GM12878 (cell line): ENCODE results near the gene PEX6. TPM values are rescaled to one million over a fixed set of nuclear protein-coding genes. Genes with fewer than 3 reads are reported as not detected.

Experiments
- ATAC-seq: fragments of 200-7000 bp; cut with Tn5 transposase; 3 replicates; pipeline ENCODE4 v1.9.1; 2020; ENCODE audit warnings: mild to moderate bottlenecking, moderate library complexity
- BruUV-seq: library from RNA; stranded (reverse); fragments of 400-500 nt; replicated peaks from 2 replicates; lab custom pipeline; 2021; lab: Mats Ljungman, UMichigan
- CTCF ChIA-PET: fragments of 300-600 bp; sonication (Branson Sonifier 250); formaldehyde crosslinking; extraction: SDS; loops from one replicate; lab custom pipeline; 2021; ENCODE audit warnings: inconsistent platforms; lab: Yijun Ruan, JAX
- POLR2A ChIA-PET: fragments of 350-600 bp; formaldehyde crosslinking; extraction: SDS; loops from one replicate; lab custom pipeline; 2021; ENCODE audit warnings: inconsistent platforms; lab: Charles Lee
- RAD21 ChIA-PET: fragments of 300-600 bp; sonication (Branson Sonifier 250); formaldehyde crosslinking; loops from one replicate; lab custom pipeline; 2023; ENCODE audit warnings: antibody characterized with exemption; ENCODE audit not compliant: unreplicated experiment; lab: Charles Lee
- SMC1A ChIA-PET: fragments of 300-600 bp; sonication (Branson Sonifier 250); formaldehyde crosslinking; loops from one replicate; lab custom pipeline; 2023; ENCODE audit not compliant: unreplicated experiment, uncharacterized antibody; lab: Charles Lee
- DNase-seq: peaks from one replicate; pipeline ENCODE4 v3.0.0-alpha.2; 2011; ENCODE audit warnings: low read depth, low spot score
- FAIRE-seq: peaks from 3 replicates; lab custom pipeline; 2011; peaks lifted over from hg19 to GRCh38; lab: Jason Lieb, UNC
- H2AFZ ChIP-seq: 2 replicates; pipeline ENCODE4 v1.6.0; 2011; ENCODE audit warnings: low read depth, low read length, control low read depth; ENCODE audit not compliant: control insufficient read depth
- H3K27ac ChIP-seq: 2 replicates; pipeline ENCODE4 v1.5.1; 2011; ENCODE audit warnings: control low read depth; ENCODE audit not compliant: control insufficient read depth, insufficient read depth
- H3K27me3 ChIP-seq, 2 experiments: replicated peaks in 1 of 2; 2 replicates each; pipeline versions ENCODE4 v1.6.0 to v1.6.1; 2011; ENCODE audit warnings: low read length in 1 of 2; ENCODE audit not compliant: control insufficient read depth in 2 of 2, insufficient read depth in 2 of 2
- H3K36me3 ChIP-seq, 2 experiments: 2 replicates each; pipeline ENCODE4 v1.5.1; 2011; ENCODE audit warnings: low read length in 1 of 2; ENCODE audit not compliant: control insufficient read depth in 2 of 2, insufficient read depth in 2 of 2
- H3K4me1 ChIP-seq: 2 replicates; pipeline ENCODE4 v1.6.1; 2011; ENCODE audit warnings: mild to moderate bottlenecking, low read length, moderate library complexity, mixed read lengths; ENCODE audit not compliant: control insufficient read depth, insufficient read depth
- H3K4me2 ChIP-seq: 2 replicates; pipeline ENCODE4 v1.6.0; 2011; ENCODE audit warnings: control low read depth; ENCODE audit not compliant: control insufficient read depth, insufficient read depth
- H3K4me3 ChIP-seq: fragments of 200-600 bp; sonication (generic); 2 replicates; pipeline ENCODE4 v1.5.1; 2016
- H3K79me2 ChIP-seq: 2 replicates; pipeline ENCODE4 v1.6.0; 2011; ENCODE audit warnings: low read length; ENCODE audit not compliant: control insufficient read depth, insufficient read depth
- H3K9ac ChIP-seq: 2 replicates; pipeline ENCODE4 v1.8.0; 2011; ENCODE audit warnings: low read length, control low read depth, mixed read lengths; ENCODE audit not compliant: control insufficient read depth, insufficient read depth
- H3K9me3 ChIP-seq: replicated peaks from 3 replicates; pipeline ENCODE4 v1.5.1; 2011; ENCODE audit warnings: mild to moderate bottlenecking, low read length; ENCODE audit not compliant: control insufficient read depth, insufficient read depth
- H4K20me1 ChIP-seq: 2 replicates; pipeline ENCODE4 v1.6.0; 2011; ENCODE audit not compliant: control insufficient read depth, insufficient read depth
- EZH2 ChIP-seq: IDR thresholded peaks from 2 replicates; pipeline ENCODE4 v1.6.1; 2012; ENCODE audit warnings: low read depth, mild to moderate bottlenecking, control low read depth, inconsistent platforms, low read length, borderline replicate concordance; ENCODE audit not compliant: control insufficient read depth
- KDM1A ChIP-seq: fragments of 200-600 bp; sonication (generic); IDR thresholded peaks from 2 replicates; pipeline ENCODE4 v1.6.1; 2016; ENCODE audit warnings: borderline replicate concordance
- SREBF1 ChIP-seq: IDR thresholded peaks from 2 replicates; pipeline ENCODE4 v1.6.1; 2012; ENCODE audit warnings: mild to moderate bottlenecking, low read length
- ZNF24 ChIP-seq: fragments of 450-650 bp; IDR thresholded peaks from 2 replicates; pipeline ENCODE4 v1.6.1; 2017; ENCODE audit warnings: antibody characterized with exemption, mild to moderate bottlenecking
- WGBS: methylation state at CpG from one replicate; pipeline ENCODE4 v1.1.6; 2016; ENCODE audit warnings: low lambda C conversion rate; ENCODE audit not compliant: insufficient replicate concordance, insufficient coverage; ENCODE audit errors: missing lambda C conversion rate; 5-methylcytosine and 5-hydroxymethylcytosine counted together
- in situ Hi-C: fragments of 300-500 bp; cut with MboI; formaldehyde crosslinking; loops from 9 replicates; pipeline ENCODE4 v1.14.3; 2018; ENCODE audit warnings: mixed read lengths
- intact Hi-C: fragments of 100-400 bp; cut with micrococcal nuclease; formaldehyde crosslinking; loops from one replicate; pipeline ENCODE4 v1.14.2; 2022; ENCODE audit not compliant: unreplicated experiment
- polyA plus RNA-seq, 11 experiments: library from polyadenylated mRNA; depleted of rRNA in 4 of 11; unstranded in 6 of 11; stranded (reverse) in 5 of 11; fragments of >200 nt; fragmentation: Nextera tagmentation in 4 of 11; fragmentation: Illumina TruSeq in 1 of 11; extraction: Ambion mirVana in 4 of 11; extraction: Trizol in 1 of 11; gene quantifications; 1 replicate in 1 of 11; 2 replicates in 10 of 11; pipeline versions ENCODE4 v1.2.1 to v1.2.3, GENCODE V29; 2011 to 2016; ENCODE audit warnings: inconsistent platforms in 2 of 11, missing spikeins in 2 of 11, low read depth in 1 of 11
- total RNA-seq, 4 experiments: library from RNA; depleted of rRNA in 3 of 4; stranded (reverse); fragments of >200 nt in 3 of 4; fragmentation: Illumina TruSeq in 1 of 4; extraction: Trizol in 1 of 4; gene quantifications; 2 replicates each; pipeline versions ENCODE4 v1.2.1 to v1.2.3, GENCODE V29; 2013 to 2021
- TF ChIP-seq, protein P1 (sequence below): IDR thresholded peaks from 2 replicates; pipeline ENCODE4 v1.6.1; 2012; ENCODE audit warnings: improper control_type of control experiment, low read depth, low read length; ENCODE audit not compliant: insufficient replicate concordance
- TF ChIP-seq, protein P2 (sequence below): fragments of 450-650 bp; conservative IDR thresholded peaks from 2 replicates; pipeline ENCODE4 v1.6.1; 2017; ENCODE audit warnings: mild to moderate bottlenecking, moderate library complexity
- TF ChIP-seq, protein P3 (sequence below): fragments of 150-350 bp; IDR thresholded peaks from 2 replicates; pipeline ENCODE4 v1.6.1; 2016; ENCODE audit warnings: low read depth, low read length

PEX6 gene
- total and polyA plus RNA-seq, 10 of the 15 experiments (the other 5 are each of a cell fraction or from before 2014, with no cell fraction given) = 0.39 to 21.1 (median 7.8) TPM

DNA sequence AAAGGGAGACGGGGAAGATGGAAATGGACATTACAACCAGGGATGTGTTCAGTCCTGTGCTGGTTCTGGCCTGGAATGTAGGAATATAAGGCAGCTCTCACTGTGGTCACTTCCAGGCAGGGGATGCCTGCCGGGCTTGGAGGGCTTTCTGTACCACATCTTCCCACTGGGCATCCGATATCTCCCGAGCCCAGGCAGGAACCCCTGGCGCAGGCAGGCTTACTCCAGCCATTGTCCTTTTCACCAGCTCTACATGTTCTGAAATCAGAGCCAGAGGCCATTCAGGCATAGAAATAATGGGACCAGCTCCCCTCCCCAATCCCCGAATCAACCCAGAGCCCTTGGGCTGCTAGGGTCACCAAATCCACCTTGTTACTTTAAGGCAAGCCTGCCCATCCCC, 33.4 kb upstream of the PEX6 start:
- peaks cover 22% of the 10 kb centered on the region in 2 experiments for H3K36me3 ChIP-seq
- TF ChIP-seq KDM1A = no peak
- TF ChIP-seq, protein P1, sequence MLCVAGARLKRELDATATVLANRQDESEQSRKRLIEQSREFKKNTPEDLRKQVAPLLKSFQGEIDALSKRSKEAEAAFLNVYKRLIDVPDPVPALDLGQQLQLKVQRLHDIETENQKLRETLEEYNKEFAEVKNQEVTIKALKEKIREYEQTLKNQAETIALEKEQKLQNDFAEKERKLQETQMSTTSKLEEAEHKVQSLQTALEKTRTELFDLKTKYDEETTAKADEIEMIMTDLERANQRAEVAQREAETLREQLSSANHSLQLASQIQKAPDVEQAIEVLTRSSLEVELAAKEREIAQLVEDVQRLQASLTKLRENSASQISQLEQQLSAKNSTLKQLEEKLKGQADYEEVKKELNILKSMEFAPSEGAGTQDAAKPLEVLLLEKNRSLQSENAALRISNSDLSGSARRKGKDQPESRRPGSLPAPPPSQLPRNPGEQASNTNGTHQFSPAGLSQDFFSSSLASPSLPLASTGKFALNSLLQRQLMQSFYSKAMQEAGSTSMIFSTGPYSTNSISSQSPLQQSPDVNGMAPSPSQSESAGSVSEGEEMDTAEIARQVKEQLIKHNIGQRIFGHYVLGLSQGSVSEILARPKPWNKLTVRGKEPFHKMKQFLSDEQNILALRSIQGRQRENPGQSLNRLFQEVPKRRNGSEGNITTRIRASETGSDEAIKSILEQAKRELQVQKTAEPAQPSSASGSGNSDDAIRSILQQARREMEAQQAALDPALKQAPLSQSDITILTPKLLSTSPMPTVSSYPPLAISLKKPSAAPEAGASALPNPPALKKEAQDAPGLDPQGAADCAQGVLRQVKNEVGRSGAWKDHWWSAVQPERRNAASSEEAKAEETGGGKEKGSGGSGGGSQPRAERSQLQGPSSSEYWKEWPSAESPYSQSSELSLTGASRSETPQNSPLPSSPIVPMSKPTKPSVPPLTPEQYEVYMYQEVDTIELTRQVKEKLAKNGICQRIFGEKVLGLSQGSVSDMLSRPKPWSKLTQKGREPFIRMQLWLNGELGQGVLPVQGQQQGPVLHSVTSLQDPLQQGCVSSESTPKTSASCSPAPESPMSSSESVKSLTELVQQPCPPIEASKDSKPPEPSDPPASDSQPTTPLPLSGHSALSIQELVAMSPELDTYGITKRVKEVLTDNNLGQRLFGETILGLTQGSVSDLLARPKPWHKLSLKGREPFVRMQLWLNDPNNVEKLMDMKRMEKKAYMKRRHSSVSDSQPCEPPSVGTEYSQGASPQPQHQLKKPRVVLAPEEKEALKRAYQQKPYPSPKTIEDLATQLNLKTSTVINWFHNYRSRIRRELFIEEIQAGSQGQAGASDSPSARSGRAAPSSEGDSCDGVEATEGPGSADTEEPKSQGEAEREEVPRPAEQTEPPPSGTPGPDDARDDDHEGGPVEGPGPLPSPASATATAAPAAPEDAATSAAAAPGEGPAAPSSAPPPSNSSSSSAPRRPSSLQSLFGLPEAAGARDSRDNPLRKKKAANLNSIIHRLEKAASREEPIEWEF = no peak
- no peak for TF ChIP-seq ZNF24
- TF ChIP-seq, protein P2, sequence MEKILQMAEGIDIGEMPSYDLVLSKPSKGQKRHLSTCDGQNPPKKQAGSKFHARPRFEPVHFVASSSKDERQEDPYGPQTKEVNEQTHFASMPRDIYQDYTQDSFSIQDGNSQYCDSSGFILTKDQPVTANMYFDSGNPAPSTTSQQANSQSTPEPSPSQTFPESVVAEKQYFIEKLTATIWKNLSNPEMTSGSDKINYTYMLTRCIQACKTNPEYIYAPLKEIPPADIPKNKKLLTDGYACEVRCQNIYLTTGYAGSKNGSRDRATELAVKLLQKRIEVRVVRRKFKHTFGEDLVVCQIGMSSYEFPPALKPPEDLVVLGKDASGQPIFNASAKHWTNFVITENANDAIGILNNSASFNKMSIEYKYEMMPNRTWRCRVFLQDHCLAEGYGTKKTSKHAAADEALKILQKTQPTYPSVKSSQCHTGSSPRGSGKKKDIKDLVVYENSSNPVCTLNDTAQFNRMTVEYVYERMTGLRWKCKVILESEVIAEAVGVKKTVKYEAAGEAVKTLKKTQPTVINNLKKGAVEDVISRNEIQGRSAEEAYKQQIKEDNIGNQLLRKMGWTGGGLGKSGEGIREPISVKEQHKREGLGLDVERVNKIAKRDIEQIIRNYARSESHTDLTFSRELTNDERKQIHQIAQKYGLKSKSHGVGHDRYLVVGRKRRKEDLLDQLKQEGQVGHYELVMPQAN = no peak
- no peak for TF ChIP-seq EZH2
- no peak for TF ChIP-seq SREBF1
- TF ChIP-seq, protein P3, sequence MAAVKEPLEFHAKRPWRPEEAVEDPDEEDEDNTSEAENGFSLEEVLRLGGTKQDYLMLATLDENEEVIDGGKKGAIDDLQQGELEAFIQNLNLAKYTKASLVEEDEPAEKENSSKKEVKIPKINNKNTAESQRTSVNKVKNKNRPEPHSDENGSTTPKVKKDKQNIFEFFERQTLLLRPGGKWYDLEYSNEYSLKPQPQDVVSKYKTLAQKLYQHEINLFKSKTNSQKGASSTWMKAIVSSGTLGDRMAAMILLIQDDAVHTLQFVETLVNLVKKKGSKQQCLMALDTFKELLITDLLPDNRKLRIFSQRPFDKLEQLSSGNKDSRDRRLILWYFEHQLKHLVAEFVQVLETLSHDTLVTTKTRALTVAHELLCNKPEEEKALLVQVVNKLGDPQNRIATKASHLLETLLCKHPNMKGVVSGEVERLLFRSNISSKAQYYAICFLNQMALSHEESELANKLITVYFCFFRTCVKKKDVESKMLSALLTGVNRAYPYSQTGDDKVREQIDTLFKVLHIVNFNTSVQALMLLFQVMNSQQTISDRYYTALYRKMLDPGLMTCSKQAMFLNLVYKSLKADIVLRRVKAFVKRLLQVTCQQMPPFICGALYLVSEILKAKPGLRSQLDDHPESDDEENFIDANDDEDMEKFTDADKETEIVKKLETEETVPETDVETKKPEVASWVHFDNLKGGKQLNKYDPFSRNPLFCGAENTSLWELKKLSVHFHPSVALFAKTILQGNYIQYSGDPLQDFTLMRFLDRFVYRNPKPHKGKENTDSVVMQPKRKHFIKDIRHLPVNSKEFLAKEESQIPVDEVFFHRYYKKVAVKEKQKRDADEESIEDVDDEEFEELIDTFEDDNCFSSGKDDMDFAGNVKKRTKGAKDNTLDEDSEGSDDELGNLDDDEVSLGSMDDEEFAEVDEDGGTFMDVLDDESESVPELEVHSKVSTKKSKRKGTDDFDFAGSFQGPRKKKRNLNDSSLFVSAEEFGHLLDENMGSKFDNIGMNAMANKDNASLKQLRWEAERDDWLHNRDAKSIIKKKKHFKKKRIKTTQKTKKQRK = no peak
- in situ Hi-C loops = no loop called here

More for the DNA sequence above, 33.4 kb upstream of the PEX6 start:
- ChIA-PET CTCF (interaction anchor here (1.4 to 2.5 kb wide), 4 partner anchors 12 to 135 kb away, joined by 3 to 10 read pairs (median 4); no protein-coding TSS in a partner anchor), POLR2A (interaction anchor here (1.2 to 3.3 kb wide), 3 partner anchors 10 to 42 kb away, joined by 6 to 22 read pairs (median 8); partner anchors contain the start of genes CUL7 and PPP2R5D), SMC1A (interaction anchor here (0.7 to 2.8 kb wide), 6 partner anchors 9 to 83 kb away, joined by 3 to 13 read pairs (median 6); partner anchors contain the start of genes CNPY3, KLC4, MRPL2 and PPP2R5D), RAD21 (no interaction called here)
- H4K20me1 ChIP-seq = no peaks in the 10 kb centered on the region
- H3K4me2 ChIP-seq = peak overlapping the region; percentile 98
- H2AFZ ChIP-seq = no peak overlapping the region
- BruUV-seq = no TSS peak
- intact Hi-C loops = no loop called here
- WGBS = 65% methylated on average over 6 of the region's 6 CpGs
- ATAC-seq (no peak), DNase-seq (no peak), FAIRE-seq (no peak)
- H3K9me3 ChIP-seq = no peaks in the 10 kb centered on the region
- peak overlapping the region; percentile 85 for H3K4me3 ChIP-seq
- H3K27ac ChIP-seq = no peak overlapping the region; the same call in 1 of the 2 replicates
- peaks cover 23% of the 10 kb centered on the region for H3K79me2 ChIP-seq
- no peaks in the 10 kb centered on the region for H3K27me3 ChIP-seq
- peaks cover 7% of the 10 kb centered on the region for H3K4me1 ChIP-seq
- H3K9ac ChIP-seq = peak overlapping the region; percentile 73
